ENCODE measurements around the gene MTCL3. TPM values are rescaled to one million over a fixed set of nuclear protein-coding genes. Genes with fewer than 3 reads are reported as not detected.
"Not testable (repeated sequence)": the region's sequence is repeated elsewhere in the genome, so short reads cannot be mapped to it uniquely, and the experiment has no call there.

MTCL3 gene

GRCh38 chr6:127428562-127428961 lies 90.6 kb downstream of the MTCL3 start:
- DNase-seq (ENCODE audit: low spot score), result not testable (repeated sequence)

GRCh38 chr6:127423921-127424320 lies 95.2 kb downstream of the MTCL3 start:
- DNase-seq (ENCODE audit: low spot score), result no peak

Other genes starting within 250 kb of the MTCL3 start
- 102 and 112 TPM in 2 replicates for gene ECHDC1, start 175.7 kb downstream of the MTCL3 start, total RNA-seq (2014; rRNA removed; shearing (Covaris generic))
- 0.09 and 0.60 TPM in 2 replicates for gene KIAA0408, start 59.9 kb downstream of the MTCL3 start, total RNA-seq (2014; rRNA removed; shearing (Covaris generic))
- 0.21 and 0.24 TPM in 2 replicates for gene C6orf58, start 57.8 kb upstream of the MTCL3 start, total RNA-seq (2014; rRNA removed; shearing (Covaris generic))

Measured in A172 (cell line).